HepG2 (cell line): ENCODE measurements around the gene ACSM6. TPM values are rescaled to one million over a fixed set of nuclear protein-coding genes. Genes with fewer than 3 reads are reported as not detected.

ENCODE experiments used
- ATAC-seq: fragments of 200-7000 bp; cut with Tn5 transposase; 3 replicates; pipeline ENCODE4 v1.9.1; 2020; ENCODE audit warnings: mild to moderate bottlenecking, moderate library complexity
- BruUV-seq: library from RNA; stranded (reverse); fragments of 400-500 nt; replicated peaks from 2 replicates; lab custom pipeline; 2021; lab: Mats Ljungman, UMichigan
- CTCF ChIA-PET: fragments of 300-600 bp; formaldehyde crosslinking; extraction: SDS; loops from one replicate; lab custom pipeline; 2021; ENCODE audit warnings: low total read pairs, inconsistent platforms, low intra/inter-chr PET ratio; lab: Yijun Ruan, JAX
- POLR2A ChIA-PET: fragments of 350-600 bp; sonication (Branson Sonifier 250); formaldehyde crosslinking; loops from one replicate; lab custom pipeline; 2020; ENCODE audit warnings: antibody characterized with exemption, inconsistent platforms; lab: Yijun Ruan, JAX
- DNase-seq: peaks from one replicate; pipeline ENCODE4 v3.0.0-alpha.2; 2015; ENCODE audit warnings: low spot score
- FAIRE-seq: peaks from 3 replicates; lab custom pipeline; 2011; peaks lifted over from hg19 to GRCh38; lab: Jason Lieb, UNC
- H2AFZ ChIP-seq: one replicate; pipeline ENCODE4 v1.6.1; 2011; ENCODE audit warnings: low read length, inconsistent platforms
- H3K27ac ChIP-seq: fragments of 300-600 bp; 3 replicates; pipeline ENCODE4 v1.8.0; 2011; ENCODE audit warnings: mixed run types, mild to moderate bottlenecking, mixed read lengths, low read length, inconsistent platforms; ENCODE audit not compliant: insufficient read depth; ENCODE audit errors: extremely low read length
- H3K27me3 ChIP-seq, 2 experiments: fragments of 200-600 bp in 1 of 2; 2 replicates in 1 of 2; 3 replicates in 1 of 2; pipeline versions ENCODE4 v1.6.0 to v1.8.0; 2011; ENCODE audit warnings: low read length in 2 of 2, mild to moderate bottlenecking in 2 of 2, moderate library complexity in 2 of 2, inconsistent platforms in 1 of 2; ENCODE audit not compliant: insufficient read depth in 2 of 2, control insufficient read depth in 1 of 2
- H3K36me3 ChIP-seq, 2 experiments: fragments of 200-600 bp in 1 of 2; replicated peaks in 1 of 2; 2 replicates in 1 of 2; 3 replicates in 1 of 2; pipeline versions ENCODE4 v1.5.1 to v1.8.0; 2011; ENCODE audit warnings: low read length in 2 of 2, inconsistent platforms in 1 of 2; ENCODE audit not compliant: insufficient read depth in 2 of 2, control insufficient read depth in 1 of 2
- H3K4me1 ChIP-seq: 2 replicates; pipeline ENCODE4 v1.5.1; 2012; ENCODE audit warnings: low read length, inconsistent platforms; ENCODE audit not compliant: insufficient read depth
- H3K4me2 ChIP-seq: 2 replicates; pipeline ENCODE4 v1.6.0; 2011; ENCODE audit warnings: low read depth, low read length, inconsistent platforms
- H3K4me3 ChIP-seq, 3 experiments: fragments of 200-600 bp in 1 of 3; sonication (generic), shearing (Covaris generic) in 1 of 3; replicated peaks in 1 of 3; 2 replicates each; pipeline ENCODE4 v1.5.1; 2011 to 2016; ENCODE audit warnings: low read length in 3 of 3, inconsistent platforms in 2 of 3, low read depth in 2 of 3, mild to moderate bottlenecking in 2 of 3, control low read depth in 1 of 3, mixed read lengths in 1 of 3; ENCODE audit not compliant: insufficient read depth in 1 of 3
- H3K79me2 ChIP-seq: one replicate; pipeline ENCODE4 v1.6.1; 2011; ENCODE audit warnings: low read length, inconsistent platforms; ENCODE audit not compliant: insufficient read depth
- H3K9ac ChIP-seq: 2 replicates; pipeline ENCODE4 v1.6.0; 2011; ENCODE audit warnings: mild to moderate bottlenecking, low read depth, low read length, inconsistent platforms; ENCODE audit not compliant: insufficient read depth
- H3K9me3 ChIP-seq: 2 replicates; pipeline ENCODE4 v1.5.1; 2012; ENCODE audit warnings: mild to moderate bottlenecking, low read length
- H4K20me1 ChIP-seq: 2 replicates; pipeline ENCODE4 v1.6.0; 2011; ENCODE audit warnings: inconsistent platforms, mild to moderate bottlenecking, low read length, moderate library complexity; ENCODE audit not compliant: insufficient read depth
- FOXM1 ChIP-seq: sonication (generic); formaldehyde crosslinking; IDR thresholded peaks from 2 replicates; pipeline ENCODE4 v1.5.0; 2020; ENCODE audit warnings: missing genetic modification reagents
- ZBTB38 ChIP-seq: sonication (generic); formaldehyde crosslinking; IDR thresholded peaks from 2 replicates; pipeline ENCODE4 v1.5.1; 2020; ENCODE audit warnings: mild to moderate bottlenecking, missing genetic modification reagents
- ZSCAN30 ChIP-seq: sonication (generic); formaldehyde crosslinking; IDR thresholded peaks from 2 replicates; pipeline ENCODE4 v1.5.0; 2020; ENCODE audit warnings: mild to moderate bottlenecking, missing genetic modification reagents
- WGBS: methylation state at CpG from one replicate; pipeline ENCODE4 v1.1.6; 2017; ENCODE audit warnings: low lambda C conversion rate; 5-methylcytosine and 5-hydroxymethylcytosine counted together
- in situ Hi-C: cut with HindIII; loops from 2 replicates; pipeline ENCODE4 v1.10.0; 2017; ENCODE audit warnings: low pct_unique_long_range_greater_than_20kb; ENCODE audit not compliant: extremely low pct_ligation_motif_present
- intact Hi-C: fragments of 100-400 bp; cut with micrococcal nuclease; formaldehyde crosslinking; loops from one replicate; pipeline ENCODE4 v1.10.0; 2022; ENCODE audit not compliant: unreplicated experiment
- polyA plus RNA-seq, 8 experiments: library from polyadenylated mRNA; depleted of rRNA in 3 of 8; stranded (reverse) in 7 of 8; unstranded in 1 of 8; fragments of >200 nt; fragmentation: Illumina TruSeq in 4 of 8; extraction: Trizol in 4 of 8; gene quantifications; 2 replicates each; pipeline versions ENCODE4 v1.2.1 to v1.2.3, GENCODE V29; 2011 to 2016; ENCODE audit warnings: low read depth in 4 of 8, missing spikeins in 1 of 8, mixed read lengths in 1 of 8; ENCODE audit not compliant: insufficient read depth in 1 of 8
- total RNA-seq, 5 experiments: library from RNA; depleted of rRNA; stranded (reverse); fragments of >200 nt; fragmentation: Illumina TruSeq; extraction: Trizol; gene quantifications; 2 replicates each; pipeline ENCODE4 v1.2.3, GENCODE V29; 2016; ENCODE audit warnings: low read depth in 1 of 5
- TF ChIP-seq, protein P1 (sequence below): sonication (generic); formaldehyde crosslinking; IDR thresholded peaks from 2 replicates; pipeline ENCODE4 v1.5.1; 2020; ENCODE audit warnings: mild to moderate bottlenecking, missing genetic modification reagents, moderate library complexity

ACSM6 gene
- total and polyA plus RNA-seq, 2 of the 13 experiments (the other 11 are each of a cell fraction or from before 2014, with no cell fraction given): not detected

- in situ Hi-C loops (loop anchor here (5.0 kb wide), 1 partner anchor 98 kb away; no protein-coding TSS in a partner anchor), intact Hi-C loops (loop anchor here (1.0 to 5.0 kb wide), 2 partner anchors 9 to 83 kb away; no protein-coding TSS in a partner anchor)
- peaks cover 30 to 74% of the 10 kb centered on the region in 2 experiments for H3K36me3 ChIP-seq
- no peak overlapping the region for H2AFZ ChIP-seq
- POLR2A ChIA-PET: interaction anchor here (1.2 kb wide), 1 partner anchor 83 kb away, joined by 4 read pairs; no protein-coding TSS in a partner anchor
- FAIRE-seq (no peak), DNase-seq (no peak), ATAC-seq (no peak; the same call in 2 of the 3 replicates)
- peaks cover 65% of the 10 kb centered on the region for H3K4me1 ChIP-seq
- peak overlapping the region; percentile 25; the same call in 1 of the 2 replicates for H3K9ac ChIP-seq
- peak overlapping the region; percentile 39 for H3K27ac ChIP-seq
- no peak overlapping the region; the same call in 1 of the 2 replicates for H3K4me2 ChIP-seq
- H4K20me1 ChIP-seq: no peaks in the 10 kb centered on the region; the same call in 1 of the 2 replicates
- no TSS peak for BruUV-seq
- no peaks in the 10 kb centered on the region for H3K27me3 ChIP-seq
- WGBS: 100% methylated on average over 6 of the region's 7 CpGs
- TF ChIP-seq, protein P1, sequence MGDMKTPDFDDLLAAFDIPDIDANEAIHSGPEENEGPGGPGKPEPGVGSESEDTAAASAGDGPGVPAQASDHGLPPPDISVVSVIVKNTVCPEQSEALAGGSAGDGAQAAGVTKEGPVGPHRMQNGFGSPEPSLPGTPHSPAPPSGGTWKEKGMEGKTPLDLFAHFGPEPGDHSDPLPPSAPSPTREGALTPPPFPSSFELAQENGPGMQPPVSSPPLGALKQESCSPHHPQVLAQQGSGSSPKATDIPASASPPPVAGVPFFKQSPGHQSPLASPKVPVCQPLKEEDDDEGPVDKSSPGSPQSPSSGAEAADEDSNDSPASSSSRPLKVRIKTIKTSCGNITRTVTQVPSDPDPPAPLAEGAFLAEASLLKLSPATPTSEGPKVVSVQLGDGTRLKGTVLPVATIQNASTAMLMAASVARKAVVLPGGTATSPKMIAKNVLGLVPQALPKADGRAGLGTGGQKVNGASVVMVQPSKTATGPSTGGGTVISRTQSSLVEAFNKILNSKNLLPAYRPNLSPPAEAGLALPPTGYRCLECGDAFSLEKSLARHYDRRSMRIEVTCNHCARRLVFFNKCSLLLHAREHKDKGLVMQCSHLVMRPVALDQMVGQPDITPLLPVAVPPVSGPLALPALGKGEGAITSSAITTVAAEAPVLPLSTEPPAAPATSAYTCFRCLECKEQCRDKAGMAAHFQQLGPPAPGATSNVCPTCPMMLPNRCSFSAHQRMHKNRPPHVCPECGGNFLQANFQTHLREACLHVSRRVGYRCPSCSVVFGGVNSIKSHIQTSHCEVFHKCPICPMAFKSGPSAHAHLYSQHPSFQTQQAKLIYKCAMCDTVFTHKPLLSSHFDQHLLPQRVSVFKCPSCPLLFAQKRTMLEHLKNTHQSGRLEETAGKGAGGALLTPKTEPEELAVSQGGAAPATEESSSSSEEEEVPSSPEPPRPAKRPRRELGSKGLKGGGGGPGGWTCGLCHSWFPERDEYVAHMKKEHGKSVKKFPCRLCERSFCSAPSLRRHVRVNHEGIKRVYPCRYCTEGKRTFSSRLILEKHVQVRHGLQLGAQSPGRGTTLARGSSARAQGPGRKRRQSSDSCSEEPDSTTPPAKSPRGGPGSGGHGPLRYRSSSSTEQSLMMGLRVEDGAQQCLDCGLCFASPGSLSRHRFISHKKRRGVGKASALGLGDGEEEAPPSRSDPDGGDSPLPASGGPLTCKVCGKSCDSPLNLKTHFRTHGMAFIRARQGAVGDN: peak; percentile 24; the same call in 1 of the 2 replicates
- TF ChIP-seq ZSCAN30 (CRISPR knock-in tag): no peak
- TF ChIP-seq FOXM1 (CRISPR knock-in tag): no peak
- TF ChIP-seq ZBTB38: peak; percentile 54; the same call in 1 of the 2 replicates
- no peaks in the 10 kb centered on the region for H3K79me2 ChIP-seq
- no peaks in the 10 kb centered on the region for H3K9me3 ChIP-seq
- no peak overlapping the region for H3K4me3 ChIP-seq
- CTCF ChIA-PET: no interaction called here
Observed at GRCh38 chr10:95263864-95264226, 69.8 kb downstream of the ACSM6 start.
